Duodenal mucosa (tissue), 2 donors: ENCODE measurements around the gene BBS9.
"Not testable (repeated sequence)": the region's sequence is repeated elsewhere in the genome, so short reads cannot be mapped to it uniquely, and the experiment has no call there.

Source experiments
- H3K27ac ChIP-seq: one replicate; pipeline ENCODE4 v1.7.0; 2013; ENCODE audit warnings: low read depth, low read length
- H3K27me3 ChIP-seq, 2 donors: one replicate each; pipeline ENCODE4 v1.7.0; 2013; ENCODE audit warnings: low read length in 2 of 2, control low read depth in 1 of 2; ENCODE audit not compliant: insufficient read depth in 2 of 2, control insufficient read depth in 1 of 2
- H3K36me3 ChIP-seq, 2 donors: one replicate each; pipeline ENCODE4 v1.7.0; 2013; ENCODE audit warnings: low read length in 2 of 2, control low read depth in 1 of 2; ENCODE audit not compliant: insufficient read depth in 2 of 2, control insufficient read depth in 1 of 2
- H3K4me1 ChIP-seq, 2 donors: one replicate each; pipeline ENCODE4 v1.7.0; 2013; ENCODE audit warnings: low read length in 2 of 2, control low read depth in 1 of 2; ENCODE audit not compliant: insufficient read depth in 2 of 2, control insufficient read depth in 1 of 2
- H3K4me3 ChIP-seq, 2 donors: one replicate each; pipeline ENCODE4 v1.7.0; 2013; ENCODE audit warnings: low read length in 2 of 2, low read depth in 1 of 2
- H3K9ac ChIP-seq, 2 donors: one replicate each; pipeline ENCODE4 v1.7.0; 2013; ENCODE audit warnings: low read length in 2 of 2, low read depth in 1 of 2
- H3K9me3 ChIP-seq, 2 donors: one replicate each; pipeline ENCODE4 v1.7.0; 2013; ENCODE audit warnings: low read length in 2 of 2, control low read depth in 1 of 2; ENCODE audit not compliant: control insufficient read depth in 1 of 2

The BBS9 gene

DNA sequence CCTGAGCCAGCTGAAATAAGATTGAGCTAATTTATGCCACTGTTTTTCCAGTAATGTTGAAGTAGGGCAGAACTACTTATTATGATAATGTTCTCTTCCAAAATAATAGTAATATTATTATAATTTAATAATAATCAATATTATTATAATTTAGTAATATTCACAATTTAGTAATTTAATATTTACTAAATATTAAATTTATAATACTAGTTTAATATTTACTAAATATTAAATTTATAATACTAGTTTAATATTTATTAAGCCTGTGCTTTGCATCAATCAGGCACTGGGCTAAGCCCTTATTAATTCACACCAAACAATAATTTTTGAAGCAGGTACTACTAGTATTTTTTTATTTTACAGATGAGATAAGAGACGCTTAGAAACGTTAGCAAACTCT lies 170.1 kb downstream of the BBS9 start:
- peaks cover 0 to 7% of the 10 kb centered on the region in 2 donors for H3K9me3 ChIP-seq
- H3K4me1 ChIP-seq, result no peaks in the 10 kb centered on the region
- no peak overlapping the region for H3K9ac ChIP-seq
- H3K36me3 ChIP-seq, result no peaks in the 10 kb centered on the region
- H3K27ac ChIP-seq, result no peak overlapping the region
- no peaks in the 10 kb centered on the region for H3K27me3 ChIP-seq
- H3K4me3 ChIP-seq, result no peak overlapping the region

DNA sequence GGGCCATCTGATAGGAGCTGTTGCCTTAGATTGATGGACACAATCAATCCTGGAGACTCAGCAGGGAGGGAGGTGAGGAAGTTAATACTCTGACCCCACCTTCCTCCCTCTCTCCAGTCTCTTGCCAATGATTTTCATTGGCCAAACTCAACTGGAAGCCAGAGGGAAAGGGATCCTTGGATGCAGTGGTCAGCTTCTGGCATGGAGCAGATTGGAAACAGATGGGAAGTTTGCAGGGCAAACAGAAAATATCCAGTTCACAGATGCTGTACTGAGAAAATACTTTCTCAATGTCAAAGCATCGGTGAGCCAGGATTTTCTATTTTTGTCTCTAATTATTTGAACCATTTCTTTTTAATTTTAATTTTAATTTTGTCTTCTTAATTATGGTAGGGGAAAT lies 170.8 kb downstream of the BBS9 start:
- Histone ChIP-seq H3K4me1 (no peaks in the 10 kb centered on the region), H3K9me3 (peaks cover 0 to 7% of the 10 kb centered on the region in 2 donors), H3K27me3 (no peaks in the 10 kb centered on the region), H3K27ac (no peak overlapping the region), H3K36me3 (no peaks in the 10 kb centered on the region), H3K4me3 (no peak overlapping the region), H3K9ac (no peak overlapping the region)

DNA sequence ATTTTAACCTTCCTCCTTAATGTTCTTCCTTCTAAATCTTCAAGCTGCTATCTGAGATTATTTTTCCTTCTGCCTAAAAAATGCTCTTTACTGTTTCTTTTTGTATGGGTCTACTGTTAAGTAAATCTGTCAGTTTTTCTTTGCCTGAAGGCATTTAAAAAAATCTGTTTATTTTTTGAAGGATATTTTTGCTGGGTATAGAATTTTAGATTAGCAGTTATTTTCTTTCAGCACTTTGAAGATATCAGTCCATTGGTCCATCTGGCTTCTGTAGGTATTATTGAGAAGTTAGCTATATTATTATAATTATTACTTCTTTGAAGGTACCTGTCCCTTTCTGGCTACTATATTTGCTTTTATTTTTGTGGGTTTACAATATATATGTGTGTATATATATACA lies 171.4 kb downstream of the BBS9 start:
- Histone ChIP-seq H3K36me3 (no peaks in the 10 kb centered on the region), H3K27me3 (no peaks in the 10 kb centered on the region), H3K9me3 (peaks cover 0 to 7% of the 10 kb centered on the region in 2 donors), H3K9ac (no peak overlapping the region), H3K4me1 (no peaks in the 10 kb centered on the region), H3K4me3 (no peak overlapping the region), H3K27ac (no peak overlapping the region)

DNA sequence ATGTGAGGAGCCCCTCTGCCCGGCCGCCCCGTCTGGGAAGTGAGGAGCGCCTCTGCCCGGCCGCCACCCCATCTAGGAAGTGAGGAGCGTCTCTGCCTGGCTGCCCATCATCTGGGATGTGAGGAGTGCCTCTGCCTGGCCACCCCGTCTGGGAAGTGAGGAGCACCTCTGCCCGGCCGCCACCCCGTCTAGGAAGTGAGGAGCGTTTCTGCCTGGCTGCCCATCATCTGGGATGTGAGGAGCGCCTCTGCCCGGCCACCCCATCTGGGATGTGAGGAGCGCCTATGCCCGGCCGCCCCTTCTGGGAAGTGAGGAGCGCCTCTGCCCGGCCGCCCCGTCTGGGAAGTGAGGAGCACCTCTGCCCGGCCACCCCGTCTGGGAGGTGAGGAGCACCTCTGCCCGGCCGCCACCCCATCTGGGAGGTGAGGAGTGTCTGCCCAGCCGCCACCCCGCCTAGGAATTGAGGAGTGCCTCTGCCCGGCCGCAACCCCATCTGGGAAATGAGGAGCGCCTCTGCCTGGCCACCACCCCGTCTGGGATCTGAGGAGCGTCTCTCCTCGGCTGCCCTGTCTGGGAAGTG lies 174.7 kb downstream of the BBS9 start:
- H3K4me3 ChIP-seq, H3K4me1 ChIP-seq, H3K9ac ChIP-seq, H3K27ac ChIP-seq, H3K27me3 ChIP-seq, H3K9me3 ChIP-seq, H3K36me3 ChIP-seq: not testable (repeated sequence)

DNA sequence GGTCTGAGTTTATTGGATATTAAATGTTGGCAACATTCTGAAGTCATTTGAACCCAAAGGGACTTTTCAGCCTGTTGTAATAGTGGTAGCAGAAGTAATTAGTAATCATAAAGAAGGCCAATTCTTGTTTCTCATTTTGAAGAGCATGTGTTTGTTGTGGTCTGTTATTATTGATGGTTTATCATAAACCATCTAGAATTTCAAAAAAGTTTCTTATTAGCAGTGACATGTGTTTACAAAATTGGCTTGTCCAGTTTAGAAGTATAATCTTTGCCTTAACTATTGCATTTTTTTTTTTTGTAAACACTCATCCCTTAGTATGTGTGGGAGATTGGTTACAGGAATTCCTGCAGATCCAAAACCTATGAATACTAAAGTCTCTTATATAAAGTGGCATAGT lies 177.8 kb downstream of the BBS9 start:
- Histone ChIP-seq H3K4me3 (no peak overlapping the region), H3K9ac (no peak overlapping the region), H3K9me3 (peaks cover 0 to 3% of the 10 kb centered on the region in 2 donors), H3K27me3 (no peaks in the 10 kb centered on the region), H3K27ac (no peak overlapping the region), H3K4me1 (no peaks in the 10 kb centered on the region), H3K36me3 (no peaks in the 10 kb centered on the region)

DNA sequence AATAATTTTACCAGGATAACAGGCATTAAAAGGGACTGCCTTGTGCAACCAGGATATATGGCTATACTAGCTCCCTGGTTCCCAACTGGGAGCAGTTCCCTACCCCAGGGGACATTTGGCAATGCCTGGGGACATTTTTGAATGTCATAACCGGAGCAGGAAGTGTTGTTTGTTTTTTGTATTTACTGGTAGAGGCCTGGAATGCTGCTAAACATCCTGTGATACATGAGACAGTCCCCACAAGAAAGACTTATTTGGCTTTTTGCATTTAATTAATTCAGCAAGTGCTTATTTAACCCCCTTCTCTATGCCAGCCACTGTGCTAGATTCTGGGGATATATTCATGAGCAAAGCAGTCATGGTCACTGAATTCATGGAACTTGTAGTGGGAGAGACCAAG lies 181.2 kb downstream of the BBS9 start:
- Histone ChIP-seq H3K9ac (no peak overlapping the region), H3K27ac (no peak overlapping the region), H3K27me3 (no peaks in the 10 kb centered on the region), H3K4me1 (no peaks in the 10 kb centered on the region), H3K4me3 (no peak overlapping the region), H3K36me3 (no peaks in the 10 kb centered on the region), H3K9me3 (no peaks in the 10 kb centered on the region)

DNA sequence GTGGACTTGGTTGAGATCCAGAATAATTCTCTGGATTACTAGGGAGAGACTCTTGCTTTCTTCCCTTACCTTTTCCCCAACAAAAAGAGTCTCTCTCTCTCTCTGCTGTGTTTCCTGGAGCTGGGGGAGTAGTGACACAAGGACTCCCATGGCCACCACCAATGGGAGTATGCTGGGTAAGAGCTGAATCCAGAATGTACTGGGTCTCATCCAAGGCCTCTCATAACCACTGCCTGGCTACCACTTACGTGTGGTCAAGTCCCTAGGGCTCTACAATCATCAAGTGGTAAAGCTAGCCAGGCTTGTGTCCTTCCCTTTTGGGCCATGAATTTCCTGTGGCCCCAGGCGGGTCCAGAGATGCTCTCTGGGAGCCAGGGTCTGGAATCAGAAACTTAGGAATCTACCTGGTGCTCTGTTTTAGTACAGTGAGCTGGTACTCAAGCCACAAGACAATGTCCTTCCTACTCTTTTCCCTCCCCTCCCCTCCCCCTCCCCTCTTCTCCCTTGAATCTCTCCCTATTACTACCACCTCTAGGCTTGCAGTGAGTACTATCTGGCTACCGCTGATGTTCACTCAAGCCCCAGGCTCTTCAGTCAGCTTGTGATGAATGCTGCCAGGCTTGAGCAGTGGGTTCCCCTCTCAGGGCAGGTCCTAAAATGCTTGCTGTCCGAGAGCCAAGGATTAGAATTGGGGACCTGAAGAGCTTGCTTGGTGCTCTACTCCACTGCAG lies 196.6 kb downstream of the BBS9 start:
- no peaks in the 10 kb centered on the region for H3K9me3 ChIP-seq
- no peaks in the 10 kb centered on the region for H3K4me1 ChIP-seq
- H3K36me3 ChIP-seq, result no peaks in the 10 kb centered on the region
- H3K4me3 ChIP-seq, result no peak overlapping the region
- no peak overlapping the region for H3K9ac ChIP-seq
- no peaks in the 10 kb centered on the region for H3K27me3 ChIP-seq
- H3K27ac ChIP-seq, result no peak overlapping the region

DNA sequence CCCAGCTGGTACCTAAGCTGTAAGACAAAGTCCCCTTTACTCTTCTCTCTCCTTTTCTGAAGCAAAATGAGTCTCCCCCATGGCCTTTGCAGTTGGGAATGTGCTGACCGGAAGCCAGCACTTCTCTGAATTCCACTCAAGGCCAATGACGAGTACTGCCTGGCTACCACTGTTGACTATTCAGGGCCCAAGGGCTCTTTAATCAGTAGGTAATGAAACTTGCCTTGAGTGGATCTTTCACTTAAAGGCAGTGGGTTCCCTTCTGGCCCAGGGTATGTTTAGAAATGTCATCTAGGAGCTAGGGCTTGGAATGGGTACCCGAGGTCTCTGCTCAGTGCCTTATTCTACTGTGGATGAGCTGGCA lies 197.1 kb downstream of the BBS9 start:
- Histone ChIP-seq H3K27ac (no peak overlapping the region), H3K4me1 (no peaks in the 10 kb centered on the region), H3K9me3 (no peaks in the 10 kb centered on the region), H3K4me3 (no peak overlapping the region), H3K36me3 (no peaks in the 10 kb centered on the region), H3K9ac (no peak overlapping the region), H3K27me3 (no peaks in the 10 kb centered on the region)

DNA sequence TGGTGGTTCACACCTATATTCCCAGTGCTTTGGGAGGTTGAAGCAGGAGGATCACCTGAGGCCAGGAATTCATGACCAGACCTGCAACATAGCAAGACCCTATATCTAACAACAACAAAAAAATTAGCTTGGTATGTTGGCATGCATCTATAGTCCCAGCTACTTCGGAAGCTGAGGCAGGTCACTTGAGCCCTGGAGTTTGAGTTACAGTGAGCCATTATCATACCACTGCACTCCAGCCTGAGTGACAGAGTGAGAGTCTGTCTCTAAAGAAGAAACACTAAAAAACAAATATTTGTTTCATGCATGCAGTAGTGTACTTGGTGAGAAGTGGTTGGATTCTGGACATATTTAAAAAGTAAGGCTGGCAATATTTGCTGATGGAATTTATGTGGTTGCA lies 198.1 kb downstream of the BBS9 start:
- H3K4me1 ChIP-seq, result no peaks in the 10 kb centered on the region
- no peak overlapping the region for H3K27ac ChIP-seq
- H3K27me3 ChIP-seq, result no peaks in the 10 kb centered on the region
- H3K4me3 ChIP-seq, result no peak overlapping the region
- H3K36me3 ChIP-seq, result no peaks in the 10 kb centered on the region
- no peak overlapping the region for H3K9ac ChIP-seq
- no peaks in the 10 kb centered on the region for H3K9me3 ChIP-seq

DNA sequence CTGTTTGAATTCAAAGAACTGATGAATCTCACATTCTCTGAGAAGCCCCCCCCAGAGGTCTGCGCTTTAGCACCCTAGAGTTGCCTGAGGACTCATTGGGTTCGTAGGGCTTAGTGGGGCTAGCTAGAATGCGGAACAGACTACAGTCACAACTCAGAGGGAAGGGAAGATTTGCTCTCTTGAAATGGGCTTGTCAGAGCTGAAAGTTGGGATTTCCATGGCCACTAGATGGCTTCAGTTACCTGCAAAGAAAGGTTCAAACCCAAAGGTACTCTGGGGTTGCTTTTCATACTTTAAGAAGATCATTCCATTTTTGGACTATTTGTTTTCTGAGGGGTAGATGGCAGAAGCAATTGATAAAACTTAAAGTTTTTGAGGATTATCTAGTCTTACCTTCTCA lies 205.0 kb downstream of the BBS9 start:
- Histone ChIP-seq H3K9me3 (no peaks in the 10 kb centered on the region), H3K36me3 (no peaks in the 10 kb centered on the region), H3K9ac (no peak overlapping the region), H3K4me1 (no peaks in the 10 kb centered on the region), H3K27me3 (no peaks in the 10 kb centered on the region), H3K4me3 (no peak overlapping the region), H3K27ac (no peak overlapping the region)
